ENCODE data around the gene CTDSP2. TPM values are rescaled to one million over a fixed set of nuclear protein-coding genes. Genes with fewer than 3 reads are reported as not detected.

Gene CTDSP2
- total and polyA plus RNA-seq, 2 donors (not counting 3 experiments of a cell fraction or from before 2014, with no cell fraction given), result 142 to 146 TPM

GRCh38 chr12:57896115-57896433, 49.5 kb upstream of the CTDSP2 start:
- CTCF ChIA-PET, result interaction anchor here (0.7 to 7.5 kb wide), 12 partner anchors 8 to 130 kb away, joined by 3 to 139 read pairs (median 11); partner anchors contain the start of genes CTDSP2 and TSFM
- intact Hi-C loops (cut with micrococcal nuclease) (loop anchor here (1.0 to 2.0 kb wide), 2 partner anchors 31 to 65 kb away; no protein-coding TSS in a partner anchor), dilution Hi-C loops (cut with MboI; ENCODE audit: extremely low pct_ligation_motif_present, low sequenced_read_pairs) (no loop called here)
- peaks cover 32% of the 10 kb centered on the region for H3K4me1 ChIP-seq (ENCODE audit: control insufficient read depth, extremely low read depth, insufficient read depth, low read length)
- H3K4me2 ChIP-seq (ENCODE audit: insufficient read depth, low read length), result peak overlapping the region; percentile 79
- peak overlapping the region; percentile 94 for H2AFZ ChIP-seq (ENCODE audit: low read depth, low read length)
- H3K36me3 ChIP-seq (ENCODE audit: control insufficient read depth in 2 of 2, extremely low read depth in 1 of 2, insufficient read depth in 2 of 2, low read length in 2 of 2), result no peaks in the 10 kb centered on the region
- peak overlapping the region; percentile 36 for H3K27ac ChIP-seq (ENCODE audit: insufficient read depth, low read depth, low read length)
- POLR2A ChIA-PET, result interaction anchor here (1.6 to 2.4 kb wide), 5 partner anchors 31 to 93 kb away, joined by 3 to 18 read pairs (median 6); partner anchors contain the start of genes ATP23 and CTDSP2
- peak overlapping the region; percentile 39 to 50 (median 44) for H3K4me3 ChIP-seq (replicated peaks in 1 of 3; ENCODE audit: insufficient read depth in 1 of 3, low read depth in 1 of 3, low read length in 3 of 3)
- TSS peak; percentile 31 for BruUV-seq (replicated peaks)
- TF ChIP-seq GATA2 (IDR thresholded peaks at IDR 0.05; ENCODE audit: insufficient read depth, insufficient read length, low read depth, low read length) (no peak), POLR2A (IDR thresholded peaks at IDR 0.05; ENCODE audit: low read depth, low read length) (no peak), CTCF (IDR thresholded peaks at IDR 0.05; ENCODE audit: extremely low read depth in 1 of 2, insufficient read depth in 1 of 2, low read depth in 1 of 2, low read length in 2 of 2) (no peak), POLR2AphosphoS5 (IDR thresholded peaks at IDR 0.05; ENCODE audit: insufficient read depth, low read depth, low read length) (no peak), MYC (IDR thresholded peaks at IDR 0.05; ENCODE audit: low read depth, low read length) (no peak), MAX (IDR thresholded peaks at IDR 0.05; ENCODE audit: insufficient read depth, insufficient read length) (no peak), JUN (IDR thresholded peaks at IDR 0.05; ENCODE audit: borderline replicate concordance, insufficient read depth, insufficient read length, low read depth) (no peak), EZH2 (IDR thresholded peaks at IDR 0.05; ENCODE audit: borderline replicate concordance, low read depth, low read length, severe bottlenecking) (no peak), FOS (IDR thresholded peaks at IDR 0.05; ENCODE audit: borderline replicate concordance, insufficient read depth, low read length) (no peak)
- H3K9me1 ChIP-seq (replicated peaks; ENCODE audit: control insufficient read depth, extremely low read depth, insufficient read depth, low read length), result no peaks in the 10 kb centered on the region
- DNase-seq (ENCODE audit: low read depth, low spot score) (no peak), FAIRE-seq (peak; percentile 35)
- H3K9me3 ChIP-seq (replicated peaks; ENCODE audit: control insufficient read depth, insufficient read depth, low read length), result no peaks in the 10 kb centered on the region
- no peaks in the 10 kb centered on the region for H4K20me1 ChIP-seq (replicated peaks; ENCODE audit: control insufficient read depth, extremely low read depth, insufficient read depth, low read length)
- H3K27me3 ChIP-seq (ENCODE audit: control insufficient read depth in 2 of 2, insufficient read depth in 2 of 2, low read length in 2 of 2), result no peaks in the 10 kb centered on the region
- H3K79me2 ChIP-seq (ENCODE audit: control insufficient read depth, insufficient read depth, low read length), result no peaks in the 10 kb centered on the region
- H3K9ac ChIP-seq (replicated peaks; ENCODE audit: extremely low read depth, insufficient read depth, low read length), result peak overlapping the region; percentile 63
